Measurements from ENCODE around the gene ZNF334.

ZNF334 gene

GRCh38 chr20:46545827-46546138 is 32.4 kb upstream of the ZNF334 start:
- DNase-seq (ENCODE audit: low read depth in 2 of 2): no peak

DNA sequence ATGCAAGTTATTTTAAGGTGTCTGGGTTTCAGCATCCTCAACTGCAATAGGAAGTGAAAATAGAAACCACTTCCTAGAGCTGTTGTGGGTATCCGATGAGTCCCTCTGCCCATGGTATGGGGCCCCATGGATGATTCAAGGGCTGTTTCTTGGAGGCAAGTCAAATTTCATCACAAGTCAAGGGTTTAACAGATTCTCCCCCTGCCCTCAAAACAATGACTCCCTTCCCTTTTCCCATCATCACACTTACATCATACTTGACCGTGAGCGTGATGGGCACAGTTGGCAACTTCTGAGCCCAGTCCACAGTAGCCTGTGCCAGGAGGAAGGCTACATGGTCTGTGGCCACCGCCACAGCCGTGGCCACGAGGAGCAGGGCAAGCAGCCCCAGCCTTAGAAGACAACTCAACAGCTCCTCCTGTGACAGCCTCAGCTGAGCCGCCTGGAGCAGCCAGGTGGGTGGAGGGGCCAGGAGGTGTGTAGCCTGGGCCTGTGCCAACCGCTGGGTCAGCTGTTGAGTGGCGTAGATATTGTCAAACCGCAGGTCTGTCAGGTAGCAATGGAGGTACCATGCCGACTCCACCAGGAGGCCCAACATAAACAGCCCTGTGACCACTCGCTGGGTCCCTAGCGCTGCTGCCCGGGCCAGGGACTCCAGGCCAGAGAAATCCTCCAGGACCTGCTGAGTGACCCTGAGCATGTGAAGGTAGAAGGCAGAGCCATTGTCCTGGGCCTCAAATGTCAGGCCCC is 31.9 kb upstream of the ZNF334 start:
- DNase-seq (ENCODE audit: low read depth in 2 of 2): no peak

GRCh38 chr20:46544576-46544975 is 31.2 kb upstream of the ZNF334 start:
- DNase-seq (ENCODE audit: low read depth in 2 of 2): no peak

DNA sequence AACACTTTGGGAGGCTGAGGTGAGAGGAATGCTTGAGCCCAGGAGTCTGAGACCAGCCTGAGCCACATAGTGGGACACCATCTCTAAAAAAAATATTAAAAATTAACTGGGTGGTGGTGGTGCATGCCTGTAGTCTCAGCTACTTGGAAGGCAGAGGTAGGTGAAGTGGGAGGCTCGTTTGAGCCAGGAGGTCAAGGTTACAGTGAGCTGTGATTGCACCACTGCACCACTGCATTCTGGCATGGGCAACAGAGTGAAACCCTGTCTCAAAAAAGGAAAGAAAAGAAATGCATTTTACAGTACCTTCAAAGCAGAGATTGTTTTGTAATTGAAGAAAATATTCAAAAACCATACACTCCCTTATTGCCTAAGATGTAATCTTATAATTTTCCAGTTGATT is 30.6 kb upstream of the ZNF334 start:
- no peak for DNase-seq (ENCODE audit: low read depth in 2 of 2)

DNA sequence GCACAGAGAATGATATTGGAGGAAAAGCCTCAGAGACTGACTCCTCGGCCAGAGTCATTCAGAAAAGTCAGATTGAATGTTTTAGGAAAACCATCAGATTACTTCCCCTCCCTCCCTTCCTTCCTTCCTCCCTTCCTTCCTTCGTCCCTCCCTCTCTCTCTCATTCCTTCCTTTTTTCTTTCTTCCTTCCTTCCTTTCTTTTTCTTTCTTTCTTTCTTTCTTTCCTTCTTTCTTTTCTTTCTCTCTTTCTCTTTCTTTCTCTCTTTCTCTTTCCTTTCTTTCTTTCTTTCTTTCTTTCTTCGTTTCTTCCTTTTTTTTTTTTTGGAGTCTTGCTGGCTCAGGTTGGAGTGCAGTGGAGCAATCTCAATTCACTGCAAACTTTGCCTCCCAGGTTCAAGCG is 29.7 kb upstream of the ZNF334 start:
- DNase-seq (ENCODE audit: low read depth in 2 of 2): no peak

DNA sequence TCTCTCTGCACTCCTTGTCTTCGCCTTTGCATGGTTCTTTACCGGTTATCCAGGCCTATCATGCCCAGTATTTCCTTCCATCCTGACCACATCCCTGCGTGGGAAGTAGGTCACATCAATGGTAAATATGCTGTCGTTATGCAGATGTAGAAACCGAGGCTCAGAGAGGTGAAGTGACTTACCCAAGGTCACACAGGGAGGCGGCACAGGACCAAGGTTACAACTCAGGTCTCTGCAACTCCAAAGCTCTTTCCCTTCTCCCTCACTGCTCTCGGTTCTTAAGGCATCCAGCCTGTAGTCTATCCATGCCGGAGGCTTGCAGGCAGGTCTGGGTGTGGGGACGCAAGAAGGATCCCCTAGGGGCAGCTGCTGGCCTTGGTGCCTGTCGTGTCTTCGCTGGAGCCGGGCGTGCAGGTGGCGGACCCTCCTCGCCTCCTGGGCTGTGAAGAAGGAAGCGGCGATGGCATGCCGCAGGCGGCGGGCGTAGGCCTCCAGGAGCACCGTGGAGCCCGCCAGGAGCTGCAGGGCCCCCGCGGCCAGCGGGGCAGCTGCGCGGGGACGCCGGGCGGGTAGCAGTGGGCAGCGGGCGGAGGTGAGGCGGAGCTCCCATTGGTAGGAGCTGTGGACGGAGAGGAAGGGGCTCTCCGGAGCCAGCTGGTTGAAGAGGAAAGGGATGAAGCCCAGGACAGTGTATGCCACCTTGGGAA is 28.0 kb upstream of the ZNF334 start:
- no peak for DNase-seq (ENCODE audit: low read depth in 2 of 2)

DNA sequence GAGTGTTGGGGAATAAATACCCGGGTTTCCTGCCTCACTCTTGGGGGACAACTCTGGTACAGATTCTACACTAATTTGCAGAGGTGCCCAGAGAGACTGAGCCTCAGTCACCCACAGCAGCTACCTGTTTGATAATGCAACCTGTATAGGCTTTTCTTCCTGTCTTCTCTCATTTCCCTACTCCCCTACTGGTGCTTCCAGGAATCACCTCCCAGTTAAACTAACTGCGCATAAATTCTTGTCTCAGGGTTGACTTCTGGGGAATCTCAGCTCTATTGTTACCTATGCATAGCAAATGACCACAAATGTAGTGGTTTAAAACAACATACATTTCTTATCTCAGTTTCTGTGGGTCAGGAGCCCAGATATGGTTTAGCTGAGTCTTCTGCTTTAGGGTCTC is 25.8 kb upstream of the ZNF334 start:
- no peak for DNase-seq (ENCODE audit: low read depth in 2 of 2)

- no peak for DNase-seq (ENCODE audit: low read depth in 2 of 2)
Observed at GRCh38 chr20:46530640-46531039, 17.3 kb upstream of the ZNF334 start.

DNA sequence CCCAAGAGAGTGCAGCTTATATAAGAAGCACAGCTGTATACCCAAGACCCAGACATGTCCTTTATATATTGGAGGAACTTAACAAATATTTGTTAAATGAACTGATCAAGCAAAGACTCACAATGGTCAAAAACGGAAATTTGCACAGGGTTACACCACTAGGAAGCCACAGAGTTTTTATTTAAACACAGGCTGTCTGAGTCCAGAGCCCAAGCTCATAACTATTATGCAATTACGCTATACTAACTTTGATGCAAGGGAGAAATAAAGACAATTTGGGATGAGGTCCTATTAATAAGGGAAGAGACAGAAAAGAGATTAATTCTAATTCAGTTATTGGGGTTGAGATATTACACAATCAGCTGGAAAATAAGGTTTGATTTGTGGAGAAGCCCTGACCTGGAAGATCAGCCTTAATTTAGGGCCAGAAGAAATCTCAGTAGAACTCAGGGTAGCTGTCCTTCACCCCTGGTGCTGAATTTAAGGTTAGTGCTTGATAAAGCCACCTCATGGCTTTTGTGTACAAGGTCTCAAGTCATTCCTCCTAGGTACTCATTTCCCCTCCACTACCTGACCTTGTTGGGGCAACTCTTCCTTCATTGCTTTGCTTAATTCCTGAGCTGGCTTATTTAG is 10.5 kb upstream of the ZNF334 start:
- DNase-seq (ENCODE audit: low read depth in 2 of 2): no peak

DNA sequence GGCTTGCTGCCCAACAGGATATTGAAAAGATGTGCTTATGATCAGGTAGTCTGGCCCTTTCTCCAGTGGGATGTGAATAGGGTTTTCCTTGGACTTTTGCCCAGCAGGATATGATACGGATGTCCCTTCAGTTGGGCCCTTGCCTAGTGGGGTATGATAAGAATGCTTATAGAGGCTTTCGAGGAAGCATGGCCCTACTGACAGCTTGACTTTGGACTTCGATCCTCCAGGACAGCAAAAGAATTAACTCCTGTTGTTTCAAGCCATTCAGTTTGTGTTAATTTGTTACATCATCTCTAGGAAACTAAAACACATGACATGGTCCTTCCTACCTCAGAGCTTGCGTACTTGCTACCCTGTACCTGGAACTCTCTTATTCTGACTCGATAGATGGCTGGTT is 9.7 kb upstream of the ZNF334 start:
- DNase-seq (ENCODE audit: low read depth in 2 of 2): no peak

GRCh38 chr20:46520976-46521579 is 7.7 kb upstream of the ZNF334 start:
- DNase-seq (ENCODE audit: low read depth in 2 of 2): peak; percentile 9 to 18

DNA sequence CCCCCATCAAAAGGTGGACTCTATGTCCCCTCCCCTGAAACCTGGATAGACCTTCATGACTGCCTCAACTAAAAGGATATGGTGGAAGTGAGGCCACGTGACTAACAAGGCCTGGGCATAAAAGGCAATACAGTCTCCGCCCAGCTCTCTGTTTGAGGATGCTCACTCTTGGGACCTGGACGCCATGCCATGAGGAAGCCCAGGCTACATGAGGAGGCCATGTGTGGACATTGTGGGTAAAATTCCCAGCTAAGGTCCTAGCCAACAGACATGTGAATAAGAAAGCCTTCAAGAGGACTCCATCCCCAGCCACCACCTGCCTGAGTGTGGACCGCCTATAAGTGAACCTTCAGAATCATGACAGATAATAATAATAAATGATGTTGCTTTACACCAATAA is 7.2 kb upstream of the ZNF334 start:
- DNase-seq (ENCODE audit: low read depth in 2 of 2): no peak

DNA sequence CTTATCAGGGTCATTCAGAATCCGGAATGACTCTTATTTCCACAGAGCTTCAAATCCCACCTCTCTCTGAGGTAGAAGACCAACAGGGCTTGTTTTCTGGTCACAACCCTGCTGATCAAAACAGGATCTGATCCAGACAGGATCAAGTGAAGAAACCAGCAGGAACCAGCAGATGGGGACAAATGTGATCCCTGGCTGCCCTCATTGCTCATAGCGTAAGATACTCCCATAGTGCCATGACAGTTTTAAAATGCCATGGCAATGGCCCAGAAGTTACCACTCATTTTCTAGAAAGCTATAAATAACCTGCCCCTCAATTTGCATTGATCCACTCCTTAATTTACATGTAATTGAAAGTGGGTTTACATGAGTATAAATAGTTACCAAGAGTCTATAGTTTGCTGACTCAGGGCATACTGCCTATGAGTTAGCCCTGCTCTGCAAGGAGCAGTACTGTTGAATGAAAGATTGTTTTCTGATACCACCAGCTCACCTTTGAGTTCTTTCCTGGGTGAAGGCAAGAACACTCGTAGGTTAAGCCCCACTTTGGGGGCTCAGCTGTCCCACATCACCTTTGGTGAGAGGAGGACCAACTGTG is 6.2 kb upstream of the ZNF334 start:
- no peak for DNase-seq (ENCODE audit: low read depth in 2 of 2)

DNA sequence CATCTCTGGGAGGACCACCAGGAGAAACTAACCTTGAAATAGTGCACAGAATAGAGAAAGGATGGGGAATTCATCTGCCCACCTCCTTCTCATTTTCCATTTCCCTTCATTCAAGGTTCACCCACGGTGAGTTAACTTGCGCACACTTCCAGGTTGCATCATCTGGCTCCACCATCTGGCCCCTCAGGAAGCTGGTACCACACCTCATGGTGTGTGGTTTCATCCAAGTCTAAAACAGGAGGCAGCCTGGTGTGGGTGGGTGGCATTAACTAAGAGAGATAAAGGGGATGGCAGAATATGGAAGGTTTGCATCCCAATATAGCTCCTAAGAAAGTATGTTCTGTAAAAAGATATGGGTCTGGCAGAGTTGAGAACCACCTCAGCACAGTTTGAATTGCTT is 3.8 kb downstream of the ZNF334 start:
- no peak for DNase-seq (ENCODE audit: low read depth in 2 of 2)

DNA sequence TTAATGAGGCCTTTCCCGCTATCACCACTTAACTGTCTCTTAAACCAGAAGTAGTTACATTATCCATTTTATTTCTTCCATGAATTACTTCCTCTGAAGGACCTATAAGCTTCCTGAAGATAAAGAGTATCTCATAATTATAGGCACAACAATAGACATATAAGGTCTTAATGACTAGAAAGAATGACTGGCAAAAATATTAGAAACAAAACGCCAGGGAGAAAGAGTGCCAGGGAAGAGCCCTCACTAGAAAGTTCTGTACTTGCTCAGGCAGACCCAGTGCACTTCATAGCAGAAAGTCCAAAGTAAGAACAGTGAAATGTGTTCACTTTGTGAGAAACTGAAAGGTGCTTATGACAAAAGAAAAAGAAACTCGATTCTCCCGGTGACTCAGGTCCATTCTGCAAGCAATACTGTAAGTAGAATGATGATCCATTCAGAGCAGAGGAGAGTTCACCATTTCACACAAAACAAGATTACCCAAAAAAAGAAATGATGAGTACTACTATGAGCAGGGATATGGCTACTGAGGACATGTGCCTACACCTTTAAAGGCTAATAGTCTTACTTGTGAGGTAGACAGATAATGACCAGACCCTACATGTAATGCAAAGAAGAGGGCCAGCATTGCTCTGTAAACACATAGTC is 5.5 kb downstream of the ZNF334 start:
- DNase-seq (ENCODE audit: low read depth in 2 of 2): no peak

- no peak for DNase-seq (ENCODE audit: low read depth in 2 of 2)
Observed at GRCh38 chr20:46505506-46505905, 7.9 kb downstream of the ZNF334 start.

GRCh38 chr20:46501961-46502360 is 11.4 kb downstream of the ZNF334 start:
- no peak for DNase-seq (ENCODE audit: low read depth in 2 of 2)

DNA sequence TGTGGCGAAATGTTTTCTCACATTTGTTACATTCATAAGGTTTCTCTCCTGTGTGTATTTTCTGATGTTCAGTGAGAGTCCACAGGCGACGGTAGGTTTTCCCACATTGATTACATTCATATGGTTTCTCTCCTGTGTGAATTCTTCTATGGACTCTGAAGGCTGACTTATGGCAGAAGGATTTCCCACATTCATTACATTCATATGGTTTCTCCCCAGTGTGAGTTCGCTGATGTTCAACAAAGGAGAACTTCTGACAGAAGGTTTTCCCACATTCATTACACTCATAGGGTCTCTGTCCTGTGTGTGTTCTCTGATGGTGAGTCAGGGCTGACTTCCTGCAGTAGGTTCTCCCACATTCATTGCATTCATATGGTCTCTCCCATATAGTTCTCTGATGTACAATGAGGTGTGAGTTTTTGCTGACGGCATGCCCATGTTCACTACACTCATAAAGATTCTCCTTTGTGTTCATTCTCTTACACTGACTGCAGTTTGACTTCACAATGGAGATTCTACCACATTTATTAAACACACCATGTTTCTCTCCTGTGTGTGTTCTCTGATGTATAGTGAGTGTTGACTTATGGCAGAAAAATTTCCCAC is 11.9 kb downstream of the ZNF334 start:
- DNase-seq (ENCODE audit: low read depth in 2 of 2): no peak

DNA sequence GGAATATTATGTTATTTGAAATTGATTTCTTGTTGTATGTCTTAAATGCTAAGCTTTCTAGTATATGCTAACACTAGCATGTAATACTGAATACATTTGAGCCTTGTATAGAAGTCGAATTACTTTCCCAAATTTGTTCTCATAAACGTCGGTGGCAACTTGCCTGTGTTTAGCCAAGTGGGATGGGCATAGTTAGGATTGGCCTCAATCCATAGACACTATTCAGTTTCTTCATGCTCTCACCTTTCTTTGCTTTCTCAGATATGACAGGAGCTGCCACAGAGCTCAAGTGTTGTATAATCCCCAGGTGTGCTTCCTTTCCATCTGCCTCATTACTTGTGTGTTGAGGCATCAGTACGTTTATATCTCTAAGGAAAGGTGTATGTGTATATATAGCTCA is 19.3 kb downstream of the ZNF334 start:
- DNase-seq (ENCODE audit: low read depth in 2 of 2): no peak

- DNase-seq (ENCODE audit: low read depth in 2 of 2): no peak
Observed at GRCh38 chr20:46491354-46491753, 22.0 kb downstream of the ZNF334 start.

- no peak for DNase-seq (ENCODE audit: low read depth in 2 of 2)
Observed at GRCh38 chr20:46488451-46488850, 24.9 kb downstream of the ZNF334 start.

DNA sequence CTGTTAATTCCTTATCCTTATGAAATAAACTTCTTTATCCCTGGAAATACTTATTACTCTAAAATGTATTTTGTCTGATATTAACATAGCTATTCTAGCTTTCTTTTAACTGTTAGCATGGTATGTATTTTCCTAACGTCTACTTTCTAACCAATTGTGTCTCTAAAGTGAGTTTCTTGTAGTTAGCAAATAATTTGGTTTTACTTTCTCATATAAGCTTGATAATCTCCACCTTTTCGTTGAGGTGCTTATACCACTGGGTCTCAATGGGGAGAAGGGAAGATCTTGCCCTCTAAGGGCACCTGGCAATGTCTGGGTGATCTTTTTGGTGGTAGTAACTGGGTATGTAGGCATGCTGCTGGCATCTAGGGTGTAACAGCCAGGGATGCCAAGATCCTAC is 25.7 kb downstream of the ZNF334 start:
- DNase-seq (ENCODE audit: low read depth in 2 of 2): no peak
